PC-3 (cell line): Measurements from ENCODE around the gene MEDAG. TPM values are rescaled to one million over a fixed set of nuclear protein-coding genes. Genes with fewer than 3 reads are reported as not detected.

ENCODE experiments used
- ATAC-seq: fragments of 200-7000 bp; cut with Tn5 transposase; 2 replicates; pipeline ENCODE4 v1.9.1; 2020; ENCODE audit warnings: mild to moderate bottlenecking, moderate library complexity
- BruUV-seq: library from RNA; stranded (reverse); fragments of 400-500 nt; replicated peaks from 2 replicates; lab custom pipeline; 2021; lab: Mats Ljungman, UMichigan
- CTCF ChIA-PET: fragments of 300-600 bp; sonication (Branson Sonifier 250); formaldehyde crosslinking; loops from one replicate; lab custom pipeline; 2022; ENCODE audit warnings: antibody characterized with exemption; lab: Charles Lee
- POLR2A ChIA-PET: fragments of 300-600 bp; sonication (Branson Sonifier 250); formaldehyde crosslinking; loops from one replicate; lab custom pipeline; 2022; ENCODE audit warnings: antibody characterized with exemption; ENCODE audit not compliant: unreplicated experiment; lab: Charles Lee
- DNase-seq: peaks from one replicate; pipeline ENCODE4 v3.0.0-alpha.2; 2015
- H2AFZ ChIP-seq: fragments of 300-600 bp; sonication (generic); 2 replicates; pipeline ENCODE4 v1.6.0; 2016; ENCODE audit warnings: antibody characterized with exemption, low read length
- H3F3A ChIP-seq: fragments of 300-600 bp; sonication (generic); one replicate; pipeline ENCODE4 v1.6.0; 2017; ENCODE audit warnings: antibody characterized with exemption, low read length, control low read depth, mild to moderate bottlenecking; ENCODE audit not compliant: unreplicated experiment
- H3K27ac ChIP-seq: fragments of 300-600 bp; sonication (generic); 2 replicates; pipeline ENCODE4 v1.5.1; 2016; ENCODE audit warnings: mild to moderate bottlenecking, low read length
- H3K27me3 ChIP-seq: fragments of 300-600 bp; sonication (generic); 2 replicates; pipeline ENCODE4 v1.6.1; 2016; ENCODE audit warnings: low read length, mixed read lengths
- H3K36me3 ChIP-seq: fragments of 300-600 bp; sonication (generic); 2 replicates; pipeline ENCODE4 v1.6.1; 2016; ENCODE audit warnings: low read depth, mixed run types, low read length, mixed read lengths
- H3K4me1 ChIP-seq: fragments of 300-600 bp; sonication (generic); 2 replicates; pipeline ENCODE4 v1.5.1; 2016; ENCODE audit warnings: low read length; ENCODE audit not compliant: insufficient read depth
- H3K4me2 ChIP-seq: fragments of 300-600 bp; sonication (generic); 2 replicates; pipeline ENCODE4 v1.6.0; 2016; ENCODE audit warnings: low read length
- H3K4me3 ChIP-seq: fragments of 300-600 bp; sonication (generic); 2 replicates; pipeline ENCODE4 v1.5.1; 2016; ENCODE audit warnings: mild to moderate bottlenecking, low read length, mixed read lengths
- H3K79me2 ChIP-seq: fragments of 300-600 bp; sonication (generic); 2 replicates; pipeline ENCODE4 v1.6.1; 2017; ENCODE audit warnings: low read length, mixed read lengths
- H3K9ac ChIP-seq: fragments of 300-600 bp; sonication (generic); 2 replicates; pipeline ENCODE4 v1.6.0; 2016; ENCODE audit warnings: mild to moderate bottlenecking, low read length
- H3K9me2 ChIP-seq: fragments of 300-600 bp; sonication (generic); replicated peaks from 2 replicates; pipeline ENCODE4 v1.6.1; 2016; ENCODE audit warnings: mixed run types, low read length, mixed read lengths
- H3K9me3 ChIP-seq: fragments of 300-600 bp; sonication (generic); 2 replicates; pipeline ENCODE4 v1.6.1; 2016; ENCODE audit warnings: low read length, mixed read lengths
- H4K20me1 ChIP-seq: fragments of 300-600 bp; sonication (generic); 2 replicates; pipeline ENCODE4 v1.6.1; 2016; ENCODE audit warnings: low read length, mixed read lengths
- CTCF ChIP-seq: fragments of 300-600 bp; sonication (generic); conservative IDR thresholded peaks from 2 replicates; pipeline ENCODE4 v1.5.1; 2017; ENCODE audit warnings: antibody characterized with exemption, low read depth, mild to moderate bottlenecking, low read length
- EZH2 ChIP-seq: fragments of 300-600 bp; sonication (generic); IDR thresholded peaks from one replicate; pipeline ENCODE4 v1.6.1; 2017; ENCODE audit warnings: antibody characterized with exemption, mild to moderate bottlenecking, low read length; ENCODE audit not compliant: unreplicated experiment
- EZH2phosphoT487 ChIP-seq: fragments of 300-600 bp; sonication (generic); IDR thresholded peaks from 2 replicates; pipeline ENCODE4 v1.6.1; 2018; ENCODE audit warnings: mild to moderate bottlenecking, antibody characterized with exemption, low read length, borderline replicate concordance
- intact Hi-C: fragments of 100-400 bp; cut with micrococcal nuclease; formaldehyde crosslinking; loops from 2 replicates; pipeline ENCODE4 v1.9.0; 2023
- total RNA-seq: library from RNA; depleted of rRNA; stranded (reverse); fragments of >200 nt; gene quantifications from 2 replicates; pipeline ENCODE4 v1.2.3, GENCODE V29; 2014

MEDAG gene
- total RNA-seq, 1 experiment from 2014 or later = not detected

DNA sequence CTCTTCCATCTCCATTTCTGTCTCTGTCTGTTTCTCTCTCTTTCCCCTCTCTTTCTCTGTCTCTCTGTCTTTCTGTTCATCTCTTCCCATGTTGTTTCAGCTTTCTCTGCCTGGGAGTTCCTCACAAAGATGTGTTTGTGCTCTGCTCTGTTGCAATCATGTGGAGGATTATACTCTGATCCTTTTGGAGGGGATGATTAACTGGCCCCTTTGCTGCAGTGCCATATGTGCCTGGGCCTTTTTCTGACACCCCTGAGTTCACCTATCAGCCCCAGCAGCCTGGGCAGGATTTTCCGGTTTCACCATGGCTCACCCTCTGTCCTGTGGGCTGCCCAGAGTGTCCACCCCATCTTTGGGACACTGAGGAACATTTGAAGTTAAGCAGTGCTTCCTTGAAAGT, 17.3 kb downstream of the MEDAG start:
- no TSS peak for BruUV-seq
- no peaks in the 10 kb centered on the region for H3K4me1 ChIP-seq
- H3K27me3 ChIP-seq = peaks cover 66% of the 10 kb centered on the region
- H3K9me2 ChIP-seq = no peaks in the 10 kb centered on the region
- ChIA-PET POLR2A (no interaction called here), CTCF (no interaction called here)
- no peak for DNase-seq
- no peak overlapping the region for H3K9ac ChIP-seq
- H3K36me3 ChIP-seq = no peaks in the 10 kb centered on the region
- intact Hi-C loops = no loop called here
- H3K4me2 ChIP-seq = no peak overlapping the region
- no peaks in the 10 kb centered on the region for H3F3A ChIP-seq
- no peak for ATAC-seq
- H2AFZ ChIP-seq = no peak overlapping the region
- no peaks in the 10 kb centered on the region for H3K79me2 ChIP-seq
- H4K20me1 ChIP-seq = no peaks in the 10 kb centered on the region
- TF ChIP-seq EZH2phosphoT487 (no peak), CTCF (no peak), EZH2 (no peak)
- H3K27ac ChIP-seq = no peak overlapping the region
- no peak overlapping the region for H3K4me3 ChIP-seq
- no peaks in the 10 kb centered on the region for H3K9me3 ChIP-seq

DNA sequence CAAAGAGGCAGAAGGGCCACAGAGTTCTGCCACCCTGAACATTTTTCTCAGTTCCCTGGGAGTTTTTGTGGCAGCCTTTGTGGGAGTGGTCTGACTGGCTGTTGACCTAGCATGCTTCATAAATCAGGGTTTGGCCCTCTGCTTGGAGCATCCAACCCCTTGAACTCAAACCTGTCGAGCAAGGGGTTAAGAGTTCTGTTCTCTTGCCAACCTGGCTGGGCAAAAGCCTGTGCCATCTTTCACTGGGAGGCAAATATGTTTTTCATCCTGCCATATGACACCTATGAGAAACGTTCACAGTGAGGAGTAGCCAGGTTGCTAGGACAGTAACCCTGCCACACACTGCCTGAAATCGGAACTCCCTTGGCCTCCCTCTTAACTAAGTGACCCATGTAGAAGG, 18.6 kb downstream of the MEDAG start:
- no peak overlapping the region for H3K4me3 ChIP-seq
- DNase-seq (no peak), ATAC-seq (no peak)
- CTCF ChIA-PET = no interaction called here
- H4K20me1 ChIP-seq = no peaks in the 10 kb centered on the region
- no peak overlapping the region for H2AFZ ChIP-seq
- H3K36me3 ChIP-seq = no peaks in the 10 kb centered on the region
- no peaks in the 10 kb centered on the region for H3K9me3 ChIP-seq
- peaks cover 55% of the 10 kb centered on the region for H3K27me3 ChIP-seq
- no TSS peak for BruUV-seq
- intact Hi-C loops = no loop called here
- TF ChIP-seq EZH2 (no peak), CTCF (no peak), EZH2phosphoT487 (no peak)
- H3K4me1 ChIP-seq = no peaks in the 10 kb centered on the region
- H3F3A ChIP-seq = no peaks in the 10 kb centered on the region
- no peak overlapping the region for H3K4me2 ChIP-seq
- no peak overlapping the region for H3K9ac ChIP-seq
- H3K79me2 ChIP-seq = no peaks in the 10 kb centered on the region
- H3K27ac ChIP-seq = no peak overlapping the region
- POLR2A ChIA-PET = no interaction called here
- no peaks in the 10 kb centered on the region for H3K9me2 ChIP-seq

DNA sequence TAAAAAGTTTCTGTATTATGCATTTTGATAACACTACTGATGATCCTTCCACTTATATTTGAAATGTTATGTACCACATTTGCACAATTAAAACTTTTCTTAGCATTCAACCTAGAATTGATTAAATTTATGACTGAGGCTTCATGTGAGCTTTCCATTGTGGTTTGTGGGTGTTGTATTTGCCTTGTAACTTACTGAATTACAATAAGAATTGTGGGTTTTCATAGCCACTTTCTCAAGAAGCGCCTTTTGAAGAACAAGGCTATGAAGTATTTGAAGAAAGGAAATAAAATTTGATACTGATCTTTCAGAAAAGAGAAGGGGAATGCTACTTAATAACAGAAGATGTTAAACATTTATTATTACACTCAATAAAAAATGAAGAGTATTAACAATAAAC, 19.4 kb downstream of the MEDAG start:
- no peak overlapping the region for H3K4me3 ChIP-seq
- H3K9ac ChIP-seq = no peak overlapping the region
- BruUV-seq = no TSS peak
- intact Hi-C loops = no loop called here
- no peak overlapping the region for H3K27ac ChIP-seq
- ATAC-seq = no peak
- TF ChIP-seq EZH2phosphoT487 = no peak
- no peak for TF ChIP-seq CTCF
- no peak for TF ChIP-seq EZH2
- H3K4me2 ChIP-seq = no peak overlapping the region
- no peaks in the 10 kb centered on the region for H3F3A ChIP-seq
- H3K9me3 ChIP-seq = no peaks in the 10 kb centered on the region
- H3K27me3 ChIP-seq = peaks cover 53% of the 10 kb centered on the region
- ChIA-PET CTCF (no interaction called here), POLR2A (no interaction called here)
- no peaks in the 10 kb centered on the region for H4K20me1 ChIP-seq
- DNase-seq = no peak
- no peaks in the 10 kb centered on the region for H3K79me2 ChIP-seq
- no peaks in the 10 kb centered on the region for H3K36me3 ChIP-seq
- H2AFZ ChIP-seq = no peak overlapping the region
- H3K9me2 ChIP-seq = no peaks in the 10 kb centered on the region
- H3K4me1 ChIP-seq = no peaks in the 10 kb centered on the region
